ENCODE measurements around the gene PLET1. TPM values are rescaled to one million over a fixed set of nuclear protein-coding genes. Genes with fewer than 3 reads are reported as not detected.

The PLET1 gene
- total RNA-seq, 1 donor from 2014 or later, result not detected

- no peak for ATAC-seq
Observed at GRCh38 chr11:112237451-112237850, 23.2 kb downstream of the PLET1 start.

GRCh38 chr11:112235750-112236390, 24.8 kb downstream of the PLET1 start:
- ATAC-seq, result no peak

- no peak for ATAC-seq
Observed at GRCh38 chr11:112231952-112232351, 28.7 kb downstream of the PLET1 start.

- ATAC-seq, result no peak
Observed at GRCh38 chr11:112229746-112230433, 30.8 kb downstream of the PLET1 start.

- ATAC-seq, result no peak
Observed at GRCh38 chr11:112229159-112229558, 31.5 kb downstream of the PLET1 start.

GRCh38 chr11:112228706-112229105, 32.0 kb downstream of the PLET1 start:
- ATAC-seq, result no peak

GRCh38 chr11:112227471-112227870, 33.2 kb downstream of the PLET1 start:
- no peak for ATAC-seq

GRCh38 chr11:112226831-112227401, 33.7 kb downstream of the PLET1 start:
- no peak for ATAC-seq

GRCh38 chr11:112226062-112226830, 34.4 kb downstream of the PLET1 start, which contains the start of gene PTS:
Gene PTS, plus strand, starts transcription at chr11:112226428. Its CDS starts 16 bp downstream, at chr11:112226444.
- peak; percentile 96 for ATAC-seq

- ATAC-seq, result no peak
Observed at GRCh38 chr11:112225753-112226061, 35.0 kb downstream of the PLET1 start.

GRCh38 chr11:112223754-112224532, 36.7 kb downstream of the PLET1 start:
- no peak for ATAC-seq

GRCh38 chr11:112223121-112223520, 37.5 kb downstream of the PLET1 start:
- peak; percentile 24 for ATAC-seq

GRCh38 chr11:112222303-112222702, 38.4 kb downstream of the PLET1 start:
- no peak for ATAC-seq

GRCh38 chr11:112221274-112221835, 39.3 kb downstream of the PLET1 start:
- no peak for ATAC-seq

GRCh38 chr11:112219476-112220232, 41.0 kb downstream of the PLET1 start:
- peak; percentile 86 for ATAC-seq

- ATAC-seq, result no peak
Observed at GRCh38 chr11:112216561-112217105, 44.0 kb downstream of the PLET1 start.

- ATAC-seq, result no peak
Observed at GRCh38 chr11:112215621-112216020, 45.0 kb downstream of the PLET1 start.

- no peak for ATAC-seq
Observed at GRCh38 chr11:112213753-112214152, 46.9 kb downstream of the PLET1 start.

GRCh38 chr11:112212710-112213109, 48.0 kb downstream of the PLET1 start:
- ATAC-seq, result peak; percentile 84

GRCh38 chr11:112212290-112212689, 48.4 kb downstream of the PLET1 start:
- peak; percentile 41 for ATAC-seq

GRCh38 chr11:112211536-112211935, 49.1 kb downstream of the PLET1 start:
- ATAC-seq, result no peak
